Activated CD4-positive, alpha-beta memory T cell treated with anti-CD3 and anti-CD28 coated beads for 36 hours (primary cell): ENCODE measurements around the gene NCK1. TPM values are rescaled to one million over a fixed set of nuclear protein-coding genes. Genes with fewer than 3 reads are reported as not detected.

ENCODE experiments used
- CTCF ChIA-PET: fragments of 350-600 bp; sonication (Branson Sonifier 250); formaldehyde crosslinking; loops from one replicate; lab custom pipeline; 2021; ENCODE audit warnings: antibody characterized with exemption, inconsistent platforms; lab: Charles Lee
- POLR2A ChIA-PET: fragments of 350-600 bp; sonication (Branson Sonifier 250); formaldehyde crosslinking; loops from one replicate; lab custom pipeline; 2021; ENCODE audit warnings: antibody characterized with exemption; lab: Charles Lee
- DNase-seq: peaks from one replicate; pipeline ENCODE4 v3.0.0-alpha.2; 2020
- H3K27ac Mint-ChIP-seq: one replicate; pipeline ENCODE4 v1.8.0; 2021; ENCODE audit warnings: mixed read lengths
- H3K27me3 Mint-ChIP-seq: one replicate; pipeline ENCODE4 v1.8.0; 2021; ENCODE audit warnings: mixed read lengths
- H3K36me3 Mint-ChIP-seq: one replicate; pipeline ENCODE4 v1.8.0; 2021; ENCODE audit warnings: mixed read lengths
- H3K4me1 Mint-ChIP-seq: one replicate; pipeline ENCODE4 v1.8.0; 2021; ENCODE audit warnings: low read depth, mixed read lengths
- H3K4me3 Mint-ChIP-seq: one replicate; pipeline ENCODE4 v1.8.0; 2021; ENCODE audit warnings: mild to moderate bottlenecking, mixed read lengths
- H3K9me3 Mint-ChIP-seq: one replicate; pipeline ENCODE4 v1.8.0; 2021; ENCODE audit warnings: mixed read lengths
- intact Hi-C: fragments of 100-400 bp; cut with micrococcal nuclease; formaldehyde crosslinking; loops from one replicate; pipeline ENCODE4 v1.15.1; 2023
- total RNA-seq, 2 experiments: library from RNA; stranded (reverse); gene quantifications; one replicate each; pipeline ENCODE4 v1.2.3, GENCODE V29; 2021

The NCK1 gene
- total RNA-seq, 2 experiments from 2014 or later = 32.3 to 38.0 TPM

DNA sequence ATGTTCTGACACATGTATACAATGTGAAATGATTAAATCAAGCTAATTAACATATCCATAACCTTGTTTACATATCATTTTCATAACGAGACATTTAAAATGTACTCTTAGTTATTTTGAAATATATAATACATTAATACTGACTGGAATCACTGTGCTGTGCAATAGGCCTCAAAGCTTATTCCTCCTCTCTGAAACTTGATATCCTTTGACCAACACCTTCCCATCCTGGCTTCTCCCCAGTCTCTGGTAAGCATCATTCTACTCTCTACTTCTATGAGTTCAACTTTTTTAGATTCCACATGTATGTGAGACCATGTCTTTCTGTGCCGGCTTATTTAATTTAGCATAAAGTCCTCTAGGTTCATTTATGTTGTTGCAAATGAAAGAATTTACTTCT, 48.7 kb downstream of the NCK1 start:
- H3K4me1 Mint-ChIP-seq = peaks cover 81% of the 10 kb centered on the region
- peaks cover 7% of the 10 kb centered on the region for H3K9me3 Mint-ChIP-seq
- H3K27me3 Mint-ChIP-seq = no peaks in the 10 kb centered on the region
- ChIA-PET POLR2A (no interaction called here), CTCF (interaction anchor here (0.6 to 1.6 kb wide), 3 partner anchors 9 to 117 kb away, joined by 3 to 7 read pairs (median 6); partner anchors contain the start of gene NCK1)
- no peak for DNase-seq
- no peak overlapping the region for H3K27ac Mint-ChIP-seq
- H3K36me3 Mint-ChIP-seq = peaks cover 17% of the 10 kb centered on the region
- intact Hi-C loops = no loop called here
- no peak overlapping the region for H3K4me3 Mint-ChIP-seq

- Mint-ChIP-seq H3K36me3 (peaks cover 14% of the 10 kb centered on the region), H3K27ac (no peak overlapping the region), H3K4me3 (no peak overlapping the region), H3K27me3 (no peaks in the 10 kb centered on the region), H3K9me3 (peaks cover 5% of the 10 kb centered on the region), H3K4me1 (peaks cover 77% of the 10 kb centered on the region)
- no peak for DNase-seq
- ChIA-PET CTCF (interaction anchor here (1.5 kb wide), 1 partner anchor 522 kb away, joined by 3 read pairs; no protein-coding TSS in a partner anchor), POLR2A (no interaction called here)
- intact Hi-C loops = no loop called here
Observed at GRCh38 chr3:136913168-136913567, 51.2 kb downstream of the NCK1 start.

DNA sequence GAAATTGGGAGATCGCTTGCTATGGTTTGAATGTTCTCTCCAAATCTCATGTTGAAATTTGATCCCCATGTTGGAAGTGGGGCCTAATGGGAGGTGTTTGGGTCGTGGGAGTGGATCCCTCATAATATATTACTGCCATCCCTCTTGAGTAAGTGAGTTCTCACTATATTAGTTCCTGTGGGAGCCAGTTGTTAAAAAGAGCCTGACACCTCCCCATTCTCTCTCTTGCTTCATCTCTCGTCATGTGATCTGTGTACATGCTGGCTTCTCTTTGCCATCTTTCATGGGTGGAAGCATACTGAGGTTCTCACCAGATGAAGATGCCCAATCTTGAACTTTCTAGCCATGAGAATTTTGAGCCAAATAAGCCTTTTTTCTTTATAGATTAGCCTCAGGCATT, 52.7 kb downstream of the NCK1 start:
- CTCF ChIA-PET = interaction anchor here (1.5 kb wide), 1 partner anchor 524 kb away, joined by 3 read pairs; no protein-coding TSS in a partner anchor
- Mint-ChIP-seq H3K27ac (no peak overlapping the region), H3K4me1 (peaks cover 76% of the 10 kb centered on the region), H3K27me3 (no peaks in the 10 kb centered on the region), H3K9me3 (peaks cover 5% of the 10 kb centered on the region), H3K36me3 (peaks cover 14% of the 10 kb centered on the region), H3K4me3 (no peak overlapping the region)
- intact Hi-C loops = no loop called here
- POLR2A ChIA-PET = no interaction called here
- no peak for DNase-seq

- intact Hi-C loops = no loop called here
- CTCF ChIA-PET = no interaction called here
- peaks cover 77% of the 10 kb centered on the region for H3K4me1 Mint-ChIP-seq
- H3K4me3 Mint-ChIP-seq = no peak overlapping the region
- peaks cover 12% of the 10 kb centered on the region for H3K36me3 Mint-ChIP-seq
- no peak for DNase-seq
- POLR2A ChIA-PET = no interaction called here
- no peak overlapping the region for H3K27ac Mint-ChIP-seq
- peaks cover 3% of the 10 kb centered on the region for H3K9me3 Mint-ChIP-seq
- H3K27me3 Mint-ChIP-seq = no peaks in the 10 kb centered on the region
Observed at GRCh38 chr3:136916223-136916622, 54.2 kb downstream of the NCK1 start.

GRCh38 chr3:136919799-136920580, 58.0 kb downstream of the NCK1 start:
- DNase-seq = no peak
- Mint-ChIP-seq H3K27me3 (no peaks in the 10 kb centered on the region), H3K36me3 (no peaks in the 10 kb centered on the region), H3K9me3 (no peaks in the 10 kb centered on the region), H3K4me3 (no peak overlapping the region), H3K27ac (peak overlapping the region; percentile 68), H3K4me1 (peaks cover 78% of the 10 kb centered on the region)
- ChIA-PET POLR2A (interaction anchor here (1.1 to 1.5 kb wide), 2 partner anchors 22 to 58 kb away, joined by 3 to 5 read pairs; partner anchors contain the start of gene NCK1), CTCF (interaction anchor here (0.7 to 1.7 kb wide), 3 partner anchors 10 to 749 kb away, joined by 3 to 6 read pairs (median 4); partner anchors contain the start of gene NCK1)
- intact Hi-C loops = loop anchor here (1.0 to 10.0 kb wide), 4 partner anchors 38 to 725 kb away; partner anchors contain the start of genes MSL2, NCK1 and STAG1

DNA sequence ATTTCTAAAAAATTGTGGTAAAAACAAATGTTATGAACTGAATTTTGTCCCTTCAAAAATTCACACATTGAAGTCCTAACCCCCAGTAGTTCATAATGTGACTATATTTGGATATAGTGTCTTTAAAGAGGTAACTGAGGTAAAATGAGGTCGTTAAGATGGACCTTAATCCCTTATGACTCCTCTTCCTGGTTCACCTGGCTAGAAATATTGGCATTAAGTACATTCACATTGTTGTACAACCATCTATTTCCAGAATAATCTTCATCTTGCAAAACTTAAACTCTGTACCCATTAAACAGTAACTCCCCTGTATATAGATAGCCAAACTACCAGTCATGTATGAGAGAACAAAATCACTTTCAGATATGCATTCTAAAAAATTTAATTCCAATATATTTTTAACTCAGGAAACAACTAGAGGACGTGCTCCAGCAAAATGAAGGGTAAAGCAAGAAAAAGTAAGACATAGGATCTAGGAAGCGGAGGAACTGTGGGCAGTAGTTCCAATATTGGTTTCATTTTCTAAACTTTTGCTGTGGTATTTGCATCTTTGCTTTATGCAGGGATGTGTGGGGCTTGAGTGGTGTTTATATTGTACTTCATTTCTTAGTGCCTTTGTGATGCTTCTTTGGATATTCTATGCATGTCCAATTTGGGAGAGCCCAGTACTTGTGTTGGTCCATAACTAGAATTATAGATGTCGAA, 59.0 kb downstream of the NCK1 start:
- CTCF ChIA-PET = no interaction called here
- Mint-ChIP-seq H3K9me3 (no peaks in the 10 kb centered on the region), H3K36me3 (no peaks in the 10 kb centered on the region), H3K4me3 (peak overlapping the region; percentile 53), H3K4me1 (peaks cover 76% of the 10 kb centered on the region), H3K27ac (peak overlapping the region; percentile 83), H3K27me3 (no peaks in the 10 kb centered on the region)
- POLR2A ChIA-PET = no interaction called here
- no peak for DNase-seq
- intact Hi-C loops = loop anchor here (1.0 to 10.0 kb wide), 5 partner anchors 22 to 726 kb away; partner anchors contain the start of genes MSL2, NCK1 and STAG1

DNA sequence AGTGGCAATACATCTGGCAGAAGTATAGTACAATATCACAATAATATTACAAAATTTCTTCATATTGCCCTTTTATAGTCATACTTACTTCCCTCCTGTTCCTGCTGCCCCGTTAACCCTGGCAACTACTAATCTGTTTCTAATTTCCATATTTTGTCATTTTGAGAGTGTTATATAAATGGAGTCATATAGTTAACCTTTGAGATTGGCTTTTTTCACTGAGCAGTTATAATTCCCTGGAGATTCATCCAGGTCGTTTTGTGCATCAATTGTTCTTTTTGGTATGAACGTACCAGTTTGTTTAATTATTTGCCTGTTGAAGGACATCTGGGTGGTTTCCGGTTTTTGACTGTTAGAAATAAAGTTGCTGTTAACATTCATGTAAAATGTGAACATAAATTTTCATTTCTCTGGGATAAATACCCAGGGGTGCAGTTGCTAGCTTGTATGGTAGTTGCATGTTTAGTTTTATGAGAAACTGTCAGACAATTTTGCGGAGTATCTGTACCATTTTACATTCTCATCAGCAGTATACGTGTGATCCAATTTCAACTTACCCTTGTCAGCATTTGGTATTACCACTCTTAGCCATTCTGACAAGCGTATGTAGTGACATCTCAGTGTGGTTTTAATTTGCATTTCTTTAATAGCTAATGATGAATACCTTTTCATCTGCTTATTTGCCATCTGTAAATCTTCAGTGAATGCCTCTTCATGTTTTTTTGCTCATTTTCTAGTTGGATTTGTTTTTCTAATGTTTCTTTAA, 63.6 kb downstream of the NCK1 start:
- H3K4me3 Mint-ChIP-seq = no peak overlapping the region
- no peaks in the 10 kb centered on the region for H3K9me3 Mint-ChIP-seq
- H3K4me1 Mint-ChIP-seq = peaks cover 55% of the 10 kb centered on the region
- ChIA-PET CTCF (interaction anchor here (0.6 kb wide), 1 partner anchor 892 kb away, joined by 3 read pairs; no protein-coding TSS in a partner anchor), POLR2A (no interaction called here)
- intact Hi-C loops = loop anchor here (10.0 kb wide), 1 partner anchor 731 kb away; the partner anchor contains the start of gene MSL2
- no peak for DNase-seq
- peak overlapping the region; percentile 52 for H3K27ac Mint-ChIP-seq
- H3K27me3 Mint-ChIP-seq = no peaks in the 10 kb centered on the region
- peaks cover 15% of the 10 kb centered on the region for H3K36me3 Mint-ChIP-seq

- Mint-ChIP-seq H3K4me1 (peaks cover 56% of the 10 kb centered on the region), H3K4me3 (no peak overlapping the region), H3K27me3 (no peaks in the 10 kb centered on the region), H3K9me3 (no peaks in the 10 kb centered on the region), H3K27ac (peak overlapping the region; percentile 34), H3K36me3 (peaks cover 20% of the 10 kb centered on the region)
- ChIA-PET POLR2A (no interaction called here), CTCF (no interaction called here)
- DNase-seq = no peak
- intact Hi-C loops = loop anchor here (10.0 kb wide), 1 partner anchor 733 kb away; the partner anchor contains the start of gene MSL2
Observed at GRCh38 chr3:136928240-136928639, 66.2 kb downstream of the NCK1 start.

GRCh38 chr3:136929977-136930670, 68.1 kb downstream of the NCK1 start:
- no peak for DNase-seq
- Mint-ChIP-seq H3K9me3 (no peaks in the 10 kb centered on the region), H3K4me1 (peaks cover 54% of the 10 kb centered on the region), H3K36me3 (peaks cover 31% of the 10 kb centered on the region), H3K4me3 (no peak overlapping the region), H3K27ac (no peak overlapping the region), H3K27me3 (no peaks in the 10 kb centered on the region)
- ChIA-PET CTCF (interaction anchor here (1.6 kb wide), 1 partner anchor 178 kb away, joined by 4 read pairs; the partner anchor contains the start of gene STAG1), POLR2A (no interaction called here)
- intact Hi-C loops = loop anchor here (10.0 kb wide), 1 partner anchor 735 kb away; the partner anchor contains the start of gene MSL2

- peaks cover 50% of the 10 kb centered on the region for H3K4me1 Mint-ChIP-seq
- CTCF ChIA-PET = interaction anchor here (0.7 kb wide), 1 partner anchor 741 kb away, joined by 3 read pairs; no protein-coding TSS in a partner anchor
- H3K36me3 Mint-ChIP-seq = peaks cover 39% of the 10 kb centered on the region
- no peaks in the 10 kb centered on the region for H3K27me3 Mint-ChIP-seq
- H3K4me3 Mint-ChIP-seq = no peak overlapping the region
- no peak overlapping the region for H3K27ac Mint-ChIP-seq
- POLR2A ChIA-PET = no interaction called here
- H3K9me3 Mint-ChIP-seq = peaks cover 4% of the 10 kb centered on the region
- peak; percentile 26 for DNase-seq
- intact Hi-C loops = no loop called here
Observed at GRCh38 chr3:136931606-136932005, 69.6 kb downstream of the NCK1 start.

DNA sequence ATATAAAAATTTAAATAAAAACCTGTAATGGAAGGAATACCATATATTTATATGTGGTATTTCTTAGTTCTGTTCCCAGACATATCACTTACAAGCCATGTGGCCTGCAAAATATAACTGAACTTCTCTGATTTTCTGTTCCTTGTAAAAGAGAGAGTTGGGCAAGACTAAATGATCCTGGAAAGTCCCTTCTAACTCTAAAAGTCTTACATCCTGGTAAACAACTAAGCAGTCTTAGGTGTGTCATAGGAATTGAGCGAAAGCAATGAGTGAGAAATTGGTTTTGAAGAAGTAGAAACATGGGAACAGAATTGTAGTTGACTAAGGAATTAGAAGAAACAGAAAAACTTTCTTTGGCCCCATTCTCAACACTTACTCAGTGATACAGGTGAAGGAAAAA, 70.5 kb downstream of the NCK1 start:
- CTCF ChIA-PET = interaction anchor here (1.6 kb wide), 1 partner anchor 180 kb away, joined by 7 read pairs; the partner anchor contains the start of gene STAG1
- peaks cover 40% of the 10 kb centered on the region for H3K36me3 Mint-ChIP-seq
- DNase-seq = no peak
- H3K9me3 Mint-ChIP-seq = peaks cover 11% of the 10 kb centered on the region
- POLR2A ChIA-PET = interaction anchor here (1.2 kb wide), 1 partner anchor 70 kb away, joined by 3 read pairs; no protein-coding TSS in a partner anchor
- no peaks in the 10 kb centered on the region for H3K27me3 Mint-ChIP-seq
- peak overlapping the region; percentile 74 for H3K27ac Mint-ChIP-seq
- intact Hi-C loops = no loop called here
- peaks cover 51% of the 10 kb centered on the region for H3K4me1 Mint-ChIP-seq
- no peak overlapping the region for H3K4me3 Mint-ChIP-seq
